Pons (tissue), 1 donor: ENCODE results near the gene MRGPRF.

Experiments
- DNase-seq: peaks from one replicate; pipeline ENCODE4 v3.0.0-alpha.2; 2016; ENCODE audit warnings: low spot score

MRGPRF gene

DNA sequence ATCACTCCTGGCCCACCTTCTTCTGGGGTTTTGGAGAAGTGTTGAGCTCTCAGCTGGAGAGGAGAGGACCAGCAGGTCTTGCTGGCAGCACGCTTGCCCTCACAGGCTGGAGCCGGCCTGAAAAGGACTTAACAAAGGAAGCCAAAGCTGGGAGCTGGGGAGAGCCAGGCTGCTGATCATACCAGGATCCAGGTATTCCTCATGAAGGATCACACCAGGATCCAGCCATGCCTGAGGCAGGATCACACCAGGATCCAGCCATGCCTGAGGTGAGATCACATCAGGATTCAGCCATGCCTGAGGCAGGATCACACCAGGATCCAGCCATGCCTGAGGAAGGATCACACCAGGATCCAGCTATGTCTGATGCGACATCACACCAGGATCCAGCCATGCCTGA lies 49.3 kb downstream of the MRGPRF start:
- DNase-seq: no peak

DNA sequence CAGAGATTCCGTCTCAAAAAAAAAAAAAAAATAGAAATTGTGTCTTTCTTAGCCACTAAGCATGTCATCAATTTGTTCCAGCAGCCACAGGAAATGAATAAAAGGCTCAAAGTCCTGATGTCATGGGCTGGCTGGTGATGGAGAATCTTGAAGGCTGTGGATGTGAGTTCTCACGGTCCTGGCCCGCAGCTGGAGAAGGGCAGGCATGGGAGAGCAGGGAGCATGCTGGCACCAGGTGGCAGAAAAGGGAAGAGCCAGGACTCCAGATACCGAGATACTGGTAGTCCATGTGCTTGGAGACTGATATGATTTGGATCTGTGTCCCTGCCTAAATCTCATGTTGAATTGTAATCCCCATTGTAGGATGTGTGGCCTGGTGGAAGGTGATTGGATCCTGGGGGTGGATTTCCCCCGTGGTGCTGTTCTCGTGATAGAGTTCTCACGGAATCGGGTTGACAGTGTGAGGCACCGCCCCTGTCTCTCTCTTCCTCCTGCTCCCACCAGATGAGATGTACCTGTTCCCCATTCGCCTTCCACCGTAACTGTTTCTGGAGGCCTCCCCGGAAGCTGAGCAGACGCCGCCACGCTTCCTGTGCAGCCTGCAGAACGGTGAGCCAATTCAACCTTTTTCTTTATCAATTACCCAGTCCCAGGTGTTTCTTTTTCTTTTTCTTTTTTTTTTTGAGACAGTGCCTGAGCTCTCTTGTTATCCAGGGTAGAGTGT lies 50.4 kb downstream of the MRGPRF start:
- DNase-seq: no peak

- DNase-seq: no peak
Measured at GRCh38 chr11:68961245-68961644, 51.8 kb downstream of the MRGPRF start.

GRCh38 chr11:68960294-68961071 lies 52.6 kb downstream of the MRGPRF start:
- no peak for DNase-seq

DNA sequence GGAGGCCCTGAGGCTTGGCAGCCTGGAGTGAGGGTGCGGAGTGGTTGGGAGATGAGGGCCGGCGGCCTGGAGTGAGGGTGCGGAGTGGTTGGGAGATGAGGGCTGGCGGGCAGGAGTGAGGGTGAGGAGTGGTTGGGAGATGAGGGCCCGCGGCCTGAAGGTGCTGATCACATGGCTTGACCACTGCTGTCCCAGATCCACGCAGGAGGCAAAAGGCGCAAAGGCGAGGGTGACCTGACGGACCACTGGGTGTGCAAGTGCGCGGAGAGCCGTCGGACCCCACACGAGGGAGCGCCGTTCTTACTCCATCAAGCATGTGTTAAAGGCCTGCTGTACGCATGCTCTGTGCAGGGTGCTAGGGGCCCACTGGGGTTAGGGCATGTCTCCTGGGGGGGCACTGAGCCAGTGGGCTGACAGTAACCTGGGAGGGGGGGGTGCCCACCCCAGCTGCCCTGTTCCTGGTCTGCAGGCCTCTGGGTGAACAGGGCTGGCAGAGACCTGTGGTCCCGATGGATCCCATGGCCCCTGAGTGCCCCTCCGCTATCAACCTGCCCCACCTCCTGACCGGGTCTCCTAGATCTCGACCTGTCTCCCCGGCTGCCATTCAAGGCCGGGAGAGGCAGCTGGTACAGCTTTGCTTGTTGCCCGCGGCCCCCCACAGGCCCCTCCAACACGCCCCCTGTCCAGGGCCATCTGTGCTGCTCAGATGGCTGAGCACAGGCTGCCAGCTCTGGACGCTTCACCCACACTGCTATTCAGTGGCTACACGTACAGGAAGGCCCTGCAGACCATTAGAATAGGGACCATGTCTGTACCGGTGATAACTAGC lies 53.4 kb downstream of the MRGPRF start:
- DNase-seq: no peak

GRCh38 chr11:68958211-68958610 lies 54.8 kb downstream of the MRGPRF start:
- no peak for DNase-seq

DNA sequence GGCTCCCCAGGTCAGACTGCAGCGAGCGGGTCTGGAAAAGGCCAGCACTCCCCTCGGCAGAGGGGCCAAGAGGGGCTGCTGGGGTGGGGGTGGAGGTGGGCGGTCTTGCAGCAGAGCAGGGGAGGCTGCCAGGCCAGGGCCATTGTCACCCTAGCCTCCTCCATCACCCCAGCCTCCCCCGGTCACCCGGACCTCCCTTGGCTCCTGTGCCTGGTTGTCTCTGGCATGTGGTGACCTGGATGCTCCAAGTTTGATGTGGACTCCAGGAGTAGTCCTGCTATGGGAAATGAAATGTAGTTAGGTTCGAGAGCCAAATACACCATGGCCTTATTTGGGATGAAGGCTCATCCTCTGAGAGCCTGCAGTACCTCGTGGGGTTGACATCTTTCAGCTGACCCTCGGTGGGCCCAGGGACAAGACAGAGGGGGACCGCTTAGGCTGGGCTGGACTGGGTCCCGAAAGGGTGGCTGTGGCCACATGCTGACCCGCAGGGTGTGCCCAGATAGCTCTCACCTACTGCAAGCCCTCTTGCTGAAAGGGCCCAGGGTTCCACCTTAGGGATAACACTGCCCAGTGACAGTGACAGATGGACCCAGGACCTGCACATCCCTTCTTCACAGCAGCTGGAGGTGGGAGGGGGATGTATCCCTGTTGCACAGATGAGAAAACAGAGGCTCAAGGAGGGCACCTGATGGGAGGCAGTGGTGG lies 56.3 kb downstream of the MRGPRF start:
- no peak for DNase-seq

DNA sequence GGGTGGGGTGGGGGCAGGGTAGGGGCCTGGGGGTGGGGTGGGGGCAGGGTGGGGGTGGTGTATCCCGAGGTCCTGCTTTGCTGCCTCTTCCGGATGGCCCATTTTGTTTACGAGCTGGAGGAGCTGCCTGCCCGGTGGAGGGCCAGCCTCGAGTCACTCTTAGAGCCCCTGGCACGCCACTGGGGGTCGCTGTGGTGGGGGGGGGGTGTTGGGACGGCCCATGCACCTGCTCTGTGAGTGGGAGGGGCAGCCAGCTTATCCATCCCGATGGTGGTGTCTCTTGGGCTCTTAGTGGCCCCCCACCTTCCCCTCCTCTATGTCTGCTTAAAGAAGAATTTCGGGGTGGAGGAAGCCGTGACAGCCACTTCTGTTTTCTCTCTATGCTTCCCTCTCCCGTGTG lies 56.9 kb downstream of the MRGPRF start:
- DNase-seq: no peak

- no peak for DNase-seq
Measured at GRCh38 chr11:68955607-68955958, 57.5 kb downstream of the MRGPRF start.

DNA sequence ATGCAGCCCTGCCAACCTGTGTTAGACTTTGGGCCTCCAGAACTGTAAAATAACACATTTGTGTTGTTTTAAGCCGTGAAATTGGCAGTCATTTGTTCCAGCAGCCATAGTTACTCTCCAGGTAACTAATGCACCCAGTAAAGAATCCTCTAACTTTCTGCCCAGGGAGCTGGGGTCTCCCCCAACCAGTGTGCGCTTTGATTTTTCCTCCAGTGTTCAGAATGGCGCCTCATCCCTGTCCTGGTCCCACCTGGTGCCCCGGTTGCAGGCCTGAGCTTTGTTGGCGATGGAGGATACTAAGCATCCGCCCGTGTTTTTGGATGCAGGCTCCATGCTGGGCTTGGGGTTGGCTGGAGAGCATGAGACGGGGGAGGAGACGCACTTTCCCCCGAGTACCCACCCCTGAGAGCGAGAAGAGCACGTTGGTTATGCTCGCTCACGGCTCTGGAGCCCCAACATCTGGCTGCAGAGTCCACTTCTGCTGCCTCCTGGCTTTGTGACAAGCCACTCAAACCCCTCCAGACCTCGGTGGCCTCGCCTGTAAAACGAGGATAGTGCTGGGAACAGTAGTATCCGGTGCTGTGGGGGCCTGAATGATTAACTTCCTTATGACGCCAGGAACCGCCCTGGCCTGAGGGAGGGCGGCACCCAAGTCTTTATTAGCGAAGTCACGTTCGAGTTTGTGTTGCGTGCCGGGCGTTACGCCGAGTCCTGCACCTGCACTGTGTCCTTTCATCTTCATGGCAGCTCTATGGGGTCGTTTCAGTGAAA lies 58.0 kb downstream of the MRGPRF start:
- no peak for DNase-seq
